Measurements from ENCODE around the gene SCUBE1.

The SCUBE1 gene

DNA sequence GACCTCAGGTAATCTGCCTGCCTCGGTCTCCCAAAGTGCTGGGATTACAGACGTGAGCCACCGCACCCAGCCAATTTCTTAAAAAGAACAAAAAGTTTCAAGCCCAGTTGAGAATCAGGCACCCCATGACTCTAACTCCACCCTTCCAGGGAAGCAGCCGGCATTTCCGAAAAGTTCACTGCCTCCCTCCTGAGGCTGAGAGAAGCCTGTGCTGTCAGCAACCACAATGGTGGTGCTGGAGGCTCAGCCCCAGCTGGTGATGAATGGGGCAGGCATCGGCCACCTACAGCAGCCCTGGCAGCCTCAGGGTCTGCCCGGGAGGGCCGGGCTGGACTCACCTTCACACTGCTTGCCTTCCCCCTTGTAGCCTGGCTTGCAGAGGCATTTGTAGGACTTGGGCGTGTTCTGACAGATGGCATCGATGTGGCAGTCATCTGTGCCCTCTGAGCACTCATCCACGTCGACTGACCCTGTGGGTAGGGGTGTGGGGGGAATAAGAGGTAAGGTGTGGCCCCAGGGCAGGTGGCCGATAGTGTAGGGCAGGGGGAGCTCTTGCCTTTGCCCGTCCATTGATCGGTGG lies 4.3 kb downstream of the SCUBE1 start:
- H3K9me3 ChIP-seq (ENCODE audit: control insufficient read depth, low read length): no peaks in the 10 kb centered on the region
- H3K27ac ChIP-seq: no peak overlapping the region
- no peak overlapping the region for H3K4me2 ChIP-seq (ENCODE audit: low read length)
- H3K9ac ChIP-seq: no peak overlapping the region
- H2AFZ ChIP-seq: no peak overlapping the region
- no peaks in the 10 kb centered on the region for H3K36me3 ChIP-seq (ENCODE audit: control insufficient read depth, insufficient read depth, low read length)
- H3K4me1 ChIP-seq: no peaks in the 10 kb centered on the region
- no peaks in the 10 kb centered on the region for H3K79me2 ChIP-seq
- no peaks in the 10 kb centered on the region for H3K27me3 ChIP-seq (ENCODE audit: control insufficient read depth, insufficient read depth, low read length)
- H3K4me3 ChIP-seq (ENCODE audit: low read depth, low read length): no peak overlapping the region
- no peak for TF ChIP-seq CTCF (IDR thresholded peaks at IDR 0.05)

GRCh38 chr22:43337946-43338345 lies 5.2 kb downstream of the SCUBE1 start:
- H3K27me3 ChIP-seq (ENCODE audit: control insufficient read depth, insufficient read depth, low read length): no peaks in the 10 kb centered on the region
- no peak overlapping the region for H3K9ac ChIP-seq
- no peak overlapping the region for H2AFZ ChIP-seq
- no peaks in the 10 kb centered on the region for H3K79me2 ChIP-seq
- H3K27ac ChIP-seq: no peak overlapping the region
- H3K36me3 ChIP-seq (ENCODE audit: control insufficient read depth, insufficient read depth, low read length): no peaks in the 10 kb centered on the region
- H3K9me3 ChIP-seq (ENCODE audit: control insufficient read depth, low read length): no peaks in the 10 kb centered on the region
- no peaks in the 10 kb centered on the region for H3K4me1 ChIP-seq
- no peak overlapping the region for H3K4me2 ChIP-seq (ENCODE audit: low read length)
- TF ChIP-seq CTCF (IDR thresholded peaks at IDR 0.05): no peak
- H3K4me3 ChIP-seq (ENCODE audit: low read depth, low read length): no peak overlapping the region

- H3K27me3 ChIP-seq (ENCODE audit: control insufficient read depth, insufficient read depth, low read length): no peaks in the 10 kb centered on the region
- H3K36me3 ChIP-seq (ENCODE audit: control insufficient read depth, insufficient read depth, low read length): no peaks in the 10 kb centered on the region
- no peak overlapping the region for H3K4me3 ChIP-seq (ENCODE audit: low read depth, low read length)
- no peak for TF ChIP-seq CTCF (IDR thresholded peaks at IDR 0.05)
- H3K9me3 ChIP-seq (ENCODE audit: control insufficient read depth, low read length): no peaks in the 10 kb centered on the region
- no peak overlapping the region for H2AFZ ChIP-seq
- no peaks in the 10 kb centered on the region for H3K4me1 ChIP-seq
- H3K79me2 ChIP-seq: no peaks in the 10 kb centered on the region
- H3K4me2 ChIP-seq (ENCODE audit: low read length): no peak overlapping the region
- H3K9ac ChIP-seq: no peak overlapping the region
- H3K27ac ChIP-seq: no peak overlapping the region
Observed at GRCh38 chr22:43337385-43337784, 5.8 kb downstream of the SCUBE1 start.

DNA sequence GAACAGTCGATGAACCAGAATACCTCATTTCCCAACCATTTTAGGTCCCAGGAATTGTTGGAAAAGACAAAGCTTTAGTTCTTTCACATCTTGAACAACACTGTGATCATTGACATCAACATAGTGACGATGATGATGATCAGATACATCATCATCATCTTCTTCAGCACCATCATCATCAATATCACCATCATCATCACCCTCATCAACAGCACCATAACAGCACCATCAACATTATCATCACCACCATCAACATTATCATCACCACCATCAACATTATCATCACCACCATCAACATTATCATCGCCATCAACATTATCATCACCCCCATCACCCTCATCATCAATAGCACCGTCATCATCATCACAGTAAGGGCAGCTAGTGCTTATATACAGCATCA lies 8.8 kb downstream of the SCUBE1 start:
- H3K4me2 ChIP-seq (ENCODE audit: low read length): no peak overlapping the region
- no peaks in the 10 kb centered on the region for H3K79me2 ChIP-seq
- H2AFZ ChIP-seq: no peak overlapping the region
- H3K4me1 ChIP-seq: no peaks in the 10 kb centered on the region
- no peak for TF ChIP-seq CTCF (IDR thresholded peaks at IDR 0.05)
- H3K9ac ChIP-seq: no peak overlapping the region
- no peak overlapping the region for H3K4me3 ChIP-seq (ENCODE audit: low read depth, low read length)
- H3K9me3 ChIP-seq (ENCODE audit: control insufficient read depth, low read length): no peaks in the 10 kb centered on the region
- H3K36me3 ChIP-seq (ENCODE audit: control insufficient read depth, insufficient read depth, low read length): no peaks in the 10 kb centered on the region
- H3K27ac ChIP-seq: no peak overlapping the region
- no peaks in the 10 kb centered on the region for H3K27me3 ChIP-seq (ENCODE audit: control insufficient read depth, insufficient read depth, low read length)

- Histone ChIP-seq H3K79me2 (no peaks in the 10 kb centered on the region), H3K36me3 (ENCODE audit: control insufficient read depth, insufficient read depth, low read length) (no peaks in the 10 kb centered on the region), H2AFZ (no peak overlapping the region), H3K9ac (no peak overlapping the region), H3K9me3 (ENCODE audit: control insufficient read depth, low read length) (no peaks in the 10 kb centered on the region), H3K4me1 (no peaks in the 10 kb centered on the region), H3K4me3 (ENCODE audit: low read depth, low read length) (no peak overlapping the region), H3K27ac (no peak overlapping the region), H3K4me2 (ENCODE audit: low read length) (no peak overlapping the region), H3K27me3 (ENCODE audit: control insufficient read depth, insufficient read depth, low read length) (no peaks in the 10 kb centered on the region)
- no peak for TF ChIP-seq CTCF (IDR thresholded peaks at IDR 0.05)
Observed at GRCh38 chr22:43333978-43334377, 9.2 kb downstream of the SCUBE1 start.
